Measurements from ENCODE around the gene CEACAM7. TPM values are rescaled to one million over a fixed set of nuclear protein-coding genes. Genes with fewer than 3 reads are reported as not detected.

Gene CEACAM7
- total RNA-seq, 4 donors from 2014 or later: not detected

- Histone ChIP-seq H3K36me3 (no peaks in the 10 kb centered on the region), H3K4me3 (replicated peaks in 1 of 3) (no peak overlapping the region), H3K4me1 (no peaks in the 10 kb centered on the region), H3K9me3 (no peaks in the 10 kb centered on the region), H3K27ac (no peak overlapping the region), H3K27me3 (no peaks in the 10 kb centered on the region)
- TF ChIP-seq, protein P1, sequence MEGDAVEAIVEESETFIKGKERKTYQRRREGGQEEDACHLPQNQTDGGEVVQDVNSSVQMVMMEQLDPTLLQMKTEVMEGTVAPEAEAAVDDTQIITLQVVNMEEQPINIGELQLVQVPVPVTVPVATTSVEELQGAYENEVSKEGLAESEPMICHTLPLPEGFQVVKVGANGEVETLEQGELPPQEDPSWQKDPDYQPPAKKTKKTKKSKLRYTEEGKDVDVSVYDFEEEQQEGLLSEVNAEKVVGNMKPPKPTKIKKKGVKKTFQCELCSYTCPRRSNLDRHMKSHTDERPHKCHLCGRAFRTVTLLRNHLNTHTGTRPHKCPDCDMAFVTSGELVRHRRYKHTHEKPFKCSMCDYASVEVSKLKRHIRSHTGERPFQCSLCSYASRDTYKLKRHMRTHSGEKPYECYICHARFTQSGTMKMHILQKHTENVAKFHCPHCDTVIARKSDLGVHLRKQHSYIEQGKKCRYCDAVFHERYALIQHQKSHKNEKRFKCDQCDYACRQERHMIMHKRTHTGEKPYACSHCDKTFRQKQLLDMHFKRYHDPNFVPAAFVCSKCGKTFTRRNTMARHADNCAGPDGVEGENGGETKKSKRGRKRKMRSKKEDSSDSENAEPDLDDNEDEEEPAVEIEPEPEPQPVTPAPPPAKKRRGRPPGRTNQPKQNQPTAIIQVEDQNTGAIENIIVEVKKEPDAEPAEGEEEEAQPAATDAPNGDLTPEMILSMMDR (IDR thresholded peaks at IDR 0.05): no peak
- TF ChIP-seq POLR2A (IDR thresholded peaks at IDR 0.05): no peak
- intact Hi-C loops (cut with DNase I): no loop called here
- 52 to 59% methylated on average over 6 of the region's 6 CpGs for WGBS, 2 donors
- DNase-seq: no peak
Measured at GRCh38 chr19:41682437-41682836, 5.6 kb downstream of the CEACAM7 start.

DNA sequence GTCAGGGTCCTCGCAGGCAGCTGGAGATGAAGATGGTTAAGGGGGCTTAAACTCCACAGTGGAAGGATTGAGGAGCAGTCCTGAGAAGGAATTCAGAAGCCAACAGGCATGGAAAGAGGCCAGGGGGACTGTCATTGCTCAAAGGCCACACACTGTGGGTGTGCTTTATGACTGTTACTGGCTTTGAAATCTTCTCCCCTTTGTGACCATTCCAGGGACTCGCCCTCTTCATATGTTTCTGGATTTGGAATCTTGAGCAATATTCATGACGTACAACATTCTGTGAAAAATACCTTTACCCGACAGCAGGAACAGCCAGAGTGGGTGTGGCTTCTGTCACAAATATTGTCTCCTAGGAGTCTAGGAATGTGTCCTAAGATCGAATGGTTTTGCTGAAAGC is 16.6 kb downstream of the CEACAM7 start:
- H3K27me3 ChIP-seq: no peaks in the 10 kb centered on the region
- TF ChIP-seq POLR2A (IDR thresholded peaks at IDR 0.05): no peak
- TF ChIP-seq, protein P1 (IDR thresholded peaks at IDR 0.05): no peak
- no peak for DNase-seq
- no peaks in the 10 kb centered on the region for H3K36me3 ChIP-seq
- H3K4me3 ChIP-seq (replicated peaks in 1 of 3): no peak overlapping the region
- 70 to 78% methylated on average over 5 of the region's 5 CpGs for WGBS, 2 donors
- H3K4me1 ChIP-seq: no peaks in the 10 kb centered on the region
- intact Hi-C loops (cut with DNase I): no loop called here
- H3K9me3 ChIP-seq: no peaks in the 10 kb centered on the region
- no peak overlapping the region for H3K27ac ChIP-seq

GRCh38 chr19:41670755-41671154 is 17.3 kb downstream of the CEACAM7 start:
- TF ChIP-seq POLR2A (IDR thresholded peaks at IDR 0.05): no peak
- TF ChIP-seq, protein P1 (IDR thresholded peaks at IDR 0.05): no peak
- no peak overlapping the region for H3K4me3 ChIP-seq (replicated peaks in 1 of 3)
- DNase-seq: no peak
- H3K27me3 ChIP-seq: no peaks in the 10 kb centered on the region
- no peak overlapping the region for H3K27ac ChIP-seq
- no peaks in the 10 kb centered on the region for H3K36me3 ChIP-seq
- H3K9me3 ChIP-seq: no peaks in the 10 kb centered on the region
- intact Hi-C loops (cut with DNase I): no loop called here
- H3K4me1 ChIP-seq: no peaks in the 10 kb centered on the region

DNA sequence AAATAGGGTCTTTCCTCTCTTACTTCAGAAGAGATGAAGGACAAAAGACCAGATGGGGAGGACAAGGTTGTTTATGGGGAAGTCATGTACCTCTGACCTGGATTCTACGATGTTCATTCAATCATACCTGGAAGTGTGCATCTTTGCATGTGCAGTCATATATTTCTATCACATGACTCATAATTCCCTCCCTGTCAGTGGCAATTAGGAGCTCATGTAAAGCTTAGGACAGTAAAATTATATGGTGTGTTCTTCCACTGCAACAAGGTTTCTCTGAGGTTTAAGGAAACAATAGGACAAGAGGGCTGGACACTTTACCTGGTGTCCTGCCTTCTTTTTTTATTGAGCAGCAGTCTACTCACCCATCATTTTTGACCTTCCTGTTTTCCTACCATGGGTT is 19.8 kb downstream of the CEACAM7 start:
- 70 to 90% methylated on average over 1 of the region's 1 CpG for WGBS, 2 donors
- DNase-seq: no peak
- no peaks in the 10 kb centered on the region for H3K4me1 ChIP-seq
- no peaks in the 10 kb centered on the region for H3K36me3 ChIP-seq
- no peak overlapping the region for H3K27ac ChIP-seq
- H3K4me3 ChIP-seq (replicated peaks in 1 of 3): no peak overlapping the region
- TF ChIP-seq, protein P1 (IDR thresholded peaks at IDR 0.05): no peak
- no peak for TF ChIP-seq POLR2A (IDR thresholded peaks at IDR 0.05)
- intact Hi-C loops (cut with DNase I): no loop called here
- H3K27me3 ChIP-seq: no peaks in the 10 kb centered on the region
- H3K9me3 ChIP-seq: no peaks in the 10 kb centered on the region

GRCh38 chr19:41666075-41666474 is 22.0 kb downstream of the CEACAM7 start:
- H3K36me3 ChIP-seq: no peaks in the 10 kb centered on the region
- no peak overlapping the region for H3K4me3 ChIP-seq (replicated peaks in 1 of 3)
- TF ChIP-seq, protein P1 (IDR thresholded peaks at IDR 0.05): no peak
- no peak for TF ChIP-seq POLR2A (IDR thresholded peaks at IDR 0.05)
- intact Hi-C loops (cut with DNase I): no loop called here
- no peaks in the 10 kb centered on the region for H3K4me1 ChIP-seq
- H3K27ac ChIP-seq: no peak overlapping the region
- H3K27me3 ChIP-seq: no peaks in the 10 kb centered on the region
- 67 to 73% methylated on average over 2 of the region's 2 CpGs for WGBS, 2 donors
- H3K9me3 ChIP-seq: no peaks in the 10 kb centered on the region
- DNase-seq: no peak

All from thyroid gland (tissue), 4 donors.